Gastrocnemius medialis (tissue), 4 donors: ENCODE results near the gene KAZALD1. TPM values are rescaled to one million over a fixed set of nuclear protein-coding genes. Genes with fewer than 3 reads are reported as not detected.

Experiments
- ATAC-seq, 2 donors: fragments of 150-250 bp; one replicate each; pipeline ENCODE4 v1.9.1; 2016
- DNase-seq, 2 donors: peaks; one replicate each; pipeline ENCODE4 v3.0.0-alpha.2; 2019
- H3K27ac ChIP-seq, 4 donors: fragments of 200-600 bp; sonication (generic); 1 replicate in 1 of 4; 2 replicates in 3 of 4; pipeline ENCODE4 v1.5.1; 2016 to 2018; ENCODE audit warnings: mild to moderate bottlenecking in 2 of 4, moderate library complexity in 1 of 4
- H3K27me3 ChIP-seq, 3 donors: fragments of 200-600 bp; sonication (generic) in 2 of 3; 1 replicate in 1 of 3; 2 replicates in 2 of 3; pipeline versions ENCODE4 v1.5.1 to v1.6.0; 2016 to 2019; ENCODE audit warnings: mild to moderate bottlenecking in 1 of 3, moderate library complexity in 1 of 3
- H3K36me3 ChIP-seq, 2 donors: fragments of 200-600 bp; sonication (generic) in 1 of 2; one replicate each; pipeline ENCODE4 v1.5.1; 2017 to 2018
- H3K4me1 ChIP-seq, 2 donors: fragments of 200-600 bp; sonication (generic) in 1 of 2; one replicate each; pipeline ENCODE4 v1.5.1; 2016 to 2017; ENCODE audit warnings: mild to moderate bottlenecking in 2 of 2
- H3K4me3 ChIP-seq, 4 donors: fragments of 200-600 bp; sonication (generic) in 3 of 4; 1 replicate in 1 of 4; 2 replicates in 3 of 4; pipeline ENCODE4 v1.5.1; 2016 to 2019; ENCODE audit warnings: mild to moderate bottlenecking in 2 of 4
- H3K9me3 ChIP-seq, 3 donors: fragments of 200-600 bp; sonication (generic) in 2 of 3; 1 replicate in 1 of 3; 2 replicates in 2 of 3; pipeline ENCODE4 v1.5.1; 2016 to 2019
- POLR2A ChIP-seq, 2 donors: fragments of 450-650 bp; IDR thresholded peaks; one replicate each; pipeline ENCODE4 v1.6.1; 2017; ENCODE audit warnings: antibody characterized with exemption in 2 of 2, mild to moderate bottlenecking in 2 of 2, moderate library complexity in 2 of 2
- in situ Hi-C, 4 donors: fragments of 200-750 bp; cut with MboI; loops; one replicate each; pipeline versions ENCODE4 v1.15.0 to v1.8.0; 2017; ENCODE audit warnings: low sequenced_read_pairs in 4 of 4
- intact Hi-C: fragments of 100-400 bp; cut with DNase I; formaldehyde crosslinking; loops from one replicate; pipeline ENCODE4 v1.15.1; 2023; ENCODE audit warnings: low total_unique reads
- total RNA-seq, 4 donors: library from RNA; depleted of rRNA; stranded (reverse); fragments of >200 nt; gene quantifications; one replicate each; pipeline versions ENCODE4 v1.1.0 to v1.2.3, GENCODE V29; 2016
- TF ChIP-seq, protein P1 (sequence below), 5 experiments: fragments of 450-650 bp in 3 of 5; fragments of 200-600 bp in 2 of 5; sonication (generic) in 2 of 5; IDR thresholded peaks in 4 of 5; conservative IDR thresholded peaks in 1 of 5; 1 replicate in 4 of 5; 2 replicates in 1 of 5; pipeline ENCODE4 v1.5.1; 2016 to 2019; ENCODE audit warnings: antibody characterized with exemption in 5 of 5, mild to moderate bottlenecking in 3 of 5, moderate library complexity in 3 of 5

The KAZALD1 gene
- total RNA-seq, 4 donors from 2014 or later = 1.7 to 3.6 (median 2.2) TPM

DNA sequence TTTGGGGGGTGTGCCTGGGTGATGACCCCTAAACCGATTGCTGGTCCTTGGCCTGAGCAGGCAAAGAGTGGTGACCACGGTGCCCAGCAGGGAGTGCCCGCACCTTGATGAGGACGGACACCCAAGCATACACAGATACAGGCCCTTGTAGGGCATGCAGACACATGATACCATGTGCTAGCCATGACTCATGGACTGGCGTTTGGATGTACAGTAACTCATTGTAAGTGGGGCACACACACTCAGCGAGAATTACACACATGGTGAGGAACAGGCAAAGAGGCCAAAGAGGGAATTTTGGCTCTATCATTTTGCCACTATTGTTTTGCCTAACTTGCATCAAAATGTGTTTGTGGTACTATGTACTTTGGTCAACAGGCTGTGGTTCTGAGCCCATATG is 24.1 kb downstream of the KAZALD1 start:
- Histone ChIP-seq H3K4me3 (no peak overlapping the region), H3K27me3 (peaks cover 34 to 50% (median 41%) of the 10 kb centered on the region in 3 donors), H3K36me3 (no peaks in the 10 kb centered on the region), H3K4me1 (no peaks in the 10 kb centered on the region), H3K27ac (no peak overlapping the region), H3K9me3 (no peaks in the 10 kb centered on the region)
- intact Hi-C loops = no loop called here
- DNase-seq (no peak), ATAC-seq (no peak)
- in situ Hi-C loops = no loop called here
- TF ChIP-seq, protein P1, sequence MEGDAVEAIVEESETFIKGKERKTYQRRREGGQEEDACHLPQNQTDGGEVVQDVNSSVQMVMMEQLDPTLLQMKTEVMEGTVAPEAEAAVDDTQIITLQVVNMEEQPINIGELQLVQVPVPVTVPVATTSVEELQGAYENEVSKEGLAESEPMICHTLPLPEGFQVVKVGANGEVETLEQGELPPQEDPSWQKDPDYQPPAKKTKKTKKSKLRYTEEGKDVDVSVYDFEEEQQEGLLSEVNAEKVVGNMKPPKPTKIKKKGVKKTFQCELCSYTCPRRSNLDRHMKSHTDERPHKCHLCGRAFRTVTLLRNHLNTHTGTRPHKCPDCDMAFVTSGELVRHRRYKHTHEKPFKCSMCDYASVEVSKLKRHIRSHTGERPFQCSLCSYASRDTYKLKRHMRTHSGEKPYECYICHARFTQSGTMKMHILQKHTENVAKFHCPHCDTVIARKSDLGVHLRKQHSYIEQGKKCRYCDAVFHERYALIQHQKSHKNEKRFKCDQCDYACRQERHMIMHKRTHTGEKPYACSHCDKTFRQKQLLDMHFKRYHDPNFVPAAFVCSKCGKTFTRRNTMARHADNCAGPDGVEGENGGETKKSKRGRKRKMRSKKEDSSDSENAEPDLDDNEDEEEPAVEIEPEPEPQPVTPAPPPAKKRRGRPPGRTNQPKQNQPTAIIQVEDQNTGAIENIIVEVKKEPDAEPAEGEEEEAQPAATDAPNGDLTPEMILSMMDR (IDR thresholded peaks at IDR 0.05 in 4 of 5, conservative IDR thresholded peaks at IDR 0.05 in 1 of 5) = no peak
- TF ChIP-seq POLR2A (IDR thresholded peaks at IDR 0.05) = no peak

DNA sequence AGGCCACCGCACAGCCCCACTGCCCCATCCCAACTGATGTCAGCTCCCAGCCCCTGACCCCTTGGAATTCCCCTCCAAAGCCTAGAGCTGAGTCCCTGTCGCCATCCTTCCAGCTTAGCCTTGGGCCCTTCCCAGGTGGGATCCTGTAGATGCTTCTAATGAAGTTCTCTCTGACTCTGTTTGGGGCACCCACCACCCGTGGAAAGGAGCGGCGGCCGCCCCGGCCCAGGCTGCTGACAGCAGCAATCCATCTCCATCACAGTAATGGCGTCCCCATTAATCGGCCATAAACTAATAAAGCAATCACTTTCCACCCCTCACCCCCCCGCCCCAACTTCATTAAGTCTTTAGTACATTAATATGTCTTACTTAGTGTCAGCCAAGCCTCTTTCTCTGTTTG is 25.6 kb downstream of the KAZALD1 start:
- ATAC-seq = no peak
- intact Hi-C loops (no loop called here), in situ Hi-C loops (no loop called here)
- H3K9me3 ChIP-seq = no peaks in the 10 kb centered on the region
- TF ChIP-seq, protein P1 (IDR thresholded peaks at IDR 0.05 in 4 of 5, conservative IDR thresholded peaks at IDR 0.05 in 1 of 5) = no peak
- TF ChIP-seq POLR2A (IDR thresholded peaks at IDR 0.05) = no peak
- H3K27ac ChIP-seq = no peak overlapping the region
- H3K27me3 ChIP-seq = peaks cover 33 to 50% (median 44%) of the 10 kb centered on the region in 3 donors
- no peaks in the 10 kb centered on the region for H3K4me1 ChIP-seq
- DNase-seq = no peak
- no peak overlapping the region for H3K4me3 ChIP-seq
- H3K36me3 ChIP-seq = no peaks in the 10 kb centered on the region

DNA sequence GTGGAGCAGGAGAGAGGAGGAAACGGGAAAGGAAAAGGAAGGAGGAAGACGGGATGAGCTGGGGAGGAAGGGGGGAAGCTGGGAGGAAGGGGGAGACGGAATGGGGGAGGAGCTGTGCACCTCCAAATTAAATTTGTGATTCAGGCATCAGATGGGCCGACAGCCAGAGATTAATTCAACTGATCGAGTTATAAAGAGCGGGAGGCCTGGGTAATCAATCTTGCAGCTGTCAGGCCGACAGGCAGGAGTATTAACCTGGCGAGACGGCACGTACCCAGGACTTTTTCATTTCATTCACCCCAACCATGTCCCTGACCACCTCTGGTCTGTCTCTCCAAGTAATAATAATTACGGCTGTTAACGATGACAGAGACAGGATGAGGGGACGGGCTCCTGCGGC is 26.2 kb downstream of the KAZALD1 start:
- Histone ChIP-seq H3K27me3 (peaks cover 31 to 45% (median 44%) of the 10 kb centered on the region in 3 donors), H3K4me1 (no peaks in the 10 kb centered on the region), H3K27ac (no peak overlapping the region), H3K4me3 (no peak overlapping the region), H3K36me3 (no peaks in the 10 kb centered on the region), H3K9me3 (no peaks in the 10 kb centered on the region)
- in situ Hi-C loops = no loop called here
- intact Hi-C loops = no loop called here
- ATAC-seq (no peak), DNase-seq (no peak)
- no peak for TF ChIP-seq POLR2A (IDR thresholded peaks at IDR 0.05)
- TF ChIP-seq, protein P1 (IDR thresholded peaks at IDR 0.05 in 4 of 5, conservative IDR thresholded peaks at IDR 0.05 in 1 of 5) = no peak

DNA sequence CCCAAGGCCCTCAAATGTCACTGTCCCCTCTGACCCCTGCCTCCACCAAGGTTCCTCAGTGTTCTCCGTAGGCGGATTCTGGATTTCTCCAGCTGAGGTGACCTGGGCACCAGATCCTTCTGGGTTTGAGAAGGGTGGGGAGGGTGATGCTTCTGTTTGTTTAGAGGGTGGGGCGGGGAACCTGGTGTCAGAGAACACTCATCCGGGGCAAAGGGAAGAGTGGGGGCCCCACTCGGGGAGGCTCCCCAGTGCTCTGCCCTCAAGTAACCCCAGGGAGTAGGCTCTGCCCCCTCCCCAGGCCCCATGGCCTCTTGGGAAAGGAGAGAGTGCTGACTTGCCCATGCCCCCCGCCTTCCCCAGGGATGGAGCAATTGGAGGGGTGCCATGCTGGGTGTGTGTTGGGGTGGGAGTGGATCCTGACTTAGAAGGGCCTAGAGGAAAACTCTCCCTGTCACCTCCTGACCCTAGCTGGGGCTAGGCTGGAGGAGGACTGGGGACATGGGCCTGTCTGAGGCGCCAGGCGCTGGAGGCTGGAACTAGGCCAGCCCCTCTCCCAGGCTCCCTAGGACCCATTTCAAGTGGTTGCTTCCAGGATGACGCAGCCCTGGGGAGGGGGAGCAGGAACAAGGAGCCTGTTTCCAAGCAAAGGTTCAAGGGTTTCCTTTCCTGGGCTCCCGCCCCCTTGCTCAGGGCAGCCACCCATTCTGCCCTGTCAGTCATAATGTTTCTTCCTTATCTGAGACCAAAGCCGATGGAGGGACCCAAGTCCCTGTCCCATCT is 27.9 kb downstream of the KAZALD1 start:
- no peaks in the 10 kb centered on the region for H3K9me3 ChIP-seq
- TF ChIP-seq, protein P1 (IDR thresholded peaks at IDR 0.05 in 4 of 5, conservative IDR thresholded peaks at IDR 0.05 in 1 of 5) = no peak
- TF ChIP-seq POLR2A (IDR thresholded peaks at IDR 0.05) = no peak
- intact Hi-C loops (no loop called here), in situ Hi-C loops (no loop called here)
- H3K4me3 ChIP-seq = no peak overlapping the region
- H3K4me1 ChIP-seq = no peaks in the 10 kb centered on the region
- DNase-seq = no peak
- H3K27me3 ChIP-seq = peaks cover 38 to 51% (median 42%) of the 10 kb centered on the region in 3 donors
- no peak overlapping the region for H3K27ac ChIP-seq
- no peak for ATAC-seq
- no peaks in the 10 kb centered on the region for H3K36me3 ChIP-seq
